HG03108 (cell line): ENCODE data around the gene PTPRD.

Source experiments
- ATAC-seq: cut with Tn5 transposase; IDR thresholded peaks from one replicate; pipeline ENCODE4 v1.9.1; 2021; ENCODE audit warnings: moderate library complexity; ENCODE audit not compliant: unreplicated experiment

PTPRD gene

DNA sequence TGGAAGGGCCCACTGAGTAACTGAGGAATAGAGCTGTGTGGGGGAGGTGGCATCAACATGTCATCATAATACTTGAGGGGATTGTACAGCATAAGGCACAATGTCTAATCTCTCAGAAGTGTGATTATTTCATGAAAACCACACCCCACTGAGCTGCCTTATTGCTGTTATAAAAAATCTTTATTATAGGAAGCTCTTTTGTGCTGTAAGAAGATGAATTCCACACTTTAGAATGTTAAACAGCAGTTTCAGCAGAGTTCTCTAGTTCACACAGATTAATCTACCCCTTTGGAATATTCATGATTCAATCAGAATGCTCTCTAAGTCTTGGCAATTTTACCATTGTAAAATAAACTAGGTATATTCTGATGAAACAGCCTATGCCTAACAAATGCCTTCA lies 1389.6 kb downstream of the PTPRD start:
- ATAC-seq = no peak

DNA sequence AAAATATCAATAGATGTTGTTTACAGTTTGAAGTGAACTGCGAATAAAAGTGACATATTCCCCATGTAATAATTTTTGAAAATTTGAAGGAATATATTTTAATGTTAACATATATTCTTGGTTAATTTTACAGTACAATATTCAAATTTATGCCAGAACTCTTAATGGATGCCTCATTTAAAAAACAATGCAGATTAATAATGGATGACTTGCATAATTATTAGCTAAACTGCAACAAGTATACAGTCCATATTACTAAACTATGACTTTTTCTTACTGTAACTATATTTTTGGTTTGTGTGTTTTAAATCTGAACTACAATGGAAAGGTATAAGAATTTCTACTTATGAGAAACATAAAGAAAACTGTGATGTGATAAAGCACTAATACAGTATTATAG lies 1390.1 kb downstream of the PTPRD start:
- ATAC-seq = no peak

DNA sequence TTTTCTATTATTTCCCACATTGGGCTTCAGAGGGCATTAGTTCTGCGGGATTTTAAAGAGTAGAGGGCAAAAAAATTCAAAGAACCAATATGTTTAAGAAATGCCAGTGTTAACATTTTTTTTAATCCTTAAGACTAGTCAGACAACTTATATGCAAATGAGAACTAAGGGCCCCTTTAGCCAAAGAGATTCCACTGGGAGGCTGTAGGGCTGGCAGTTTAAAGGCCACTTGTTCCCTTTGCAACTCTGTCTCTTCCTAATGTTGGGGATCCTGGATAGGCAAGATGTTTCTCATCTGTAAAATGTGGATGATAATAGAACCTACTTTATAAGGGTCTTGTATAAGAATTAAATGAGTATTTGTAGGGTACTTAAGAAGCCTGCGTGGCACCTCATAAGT lies 1395.9 kb downstream of the PTPRD start:
- no peak for ATAC-seq

DNA sequence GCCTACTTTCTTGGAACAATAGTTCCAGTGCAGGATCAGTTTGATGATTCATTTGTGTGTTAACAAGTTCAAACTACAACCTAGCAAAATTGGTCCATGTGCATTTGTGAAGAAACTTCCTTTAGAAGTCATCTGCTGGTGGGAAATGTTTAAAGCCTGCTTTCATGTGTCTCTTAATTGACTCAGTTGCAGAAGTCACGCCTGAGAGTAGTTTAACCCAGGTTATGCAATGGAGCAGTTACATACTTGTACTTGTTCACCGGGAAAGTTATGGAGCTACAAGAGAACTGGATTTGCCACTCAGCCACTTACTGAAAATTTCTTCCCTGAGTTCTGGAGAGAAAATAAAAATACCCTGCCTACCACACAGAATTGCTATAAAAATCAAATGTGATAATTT lies 1397.8 kb downstream of the PTPRD start:
- ATAC-seq = no peak

DNA sequence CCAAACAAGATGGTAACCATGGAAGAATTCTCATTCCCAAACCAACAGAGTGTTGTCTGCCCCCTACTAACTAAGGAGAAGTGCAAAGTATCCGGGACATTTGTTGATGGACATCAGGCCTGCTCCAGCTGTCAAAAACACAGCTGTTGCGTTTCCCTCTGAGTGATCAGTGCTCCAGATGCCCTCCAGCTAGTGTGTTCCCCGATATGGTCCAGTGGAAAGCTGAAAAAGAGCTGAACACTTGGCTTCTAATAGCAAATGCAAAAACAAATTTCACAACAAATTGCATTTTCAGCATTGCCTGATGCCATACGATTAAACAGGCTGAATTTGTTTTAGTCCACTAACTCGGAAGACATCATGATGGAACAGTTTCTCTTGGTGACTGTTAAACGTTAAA lies 1398.7 kb downstream of the PTPRD start:
- no peak for ATAC-seq

DNA sequence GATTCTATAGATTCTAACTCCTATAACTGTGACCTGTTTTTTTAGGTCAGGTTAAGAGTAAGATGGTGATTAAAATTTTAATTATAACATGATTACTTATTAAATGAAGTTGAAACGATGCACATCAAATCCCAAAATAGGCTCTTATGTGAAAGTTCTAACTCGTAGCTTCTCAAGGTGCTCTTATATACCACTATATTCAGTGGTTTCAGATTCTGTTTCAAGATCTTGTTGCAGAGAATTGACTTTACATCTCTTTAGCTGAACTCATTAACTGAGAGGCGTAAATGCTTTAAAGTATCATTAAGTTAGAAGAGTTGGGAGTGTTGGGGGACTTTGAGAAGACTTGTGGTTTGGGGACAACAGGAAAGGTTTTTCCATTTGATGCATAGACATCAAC lies 1399.8 kb downstream of the PTPRD start:
- ATAC-seq = no peak

DNA sequence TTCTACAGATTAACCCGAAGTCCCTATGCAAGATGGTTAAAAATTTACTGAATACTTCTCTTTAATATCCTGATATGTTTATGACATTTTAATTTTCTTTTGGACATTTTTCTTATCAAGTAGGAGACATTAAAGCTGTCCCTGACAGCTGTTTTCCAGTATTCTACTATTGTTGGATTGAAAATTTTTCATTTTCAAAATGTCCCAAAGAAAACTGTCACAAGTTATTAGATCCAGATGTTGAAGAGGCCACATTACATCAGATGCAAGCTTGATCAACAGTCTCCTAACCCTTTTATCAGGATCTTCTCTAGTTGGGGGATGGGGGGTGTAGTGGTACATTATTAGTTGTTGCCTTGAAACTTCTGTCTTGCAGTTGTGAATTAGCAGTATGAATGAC lies 1410.5 kb downstream of the PTPRD start:
- ATAC-seq = no peak

DNA sequence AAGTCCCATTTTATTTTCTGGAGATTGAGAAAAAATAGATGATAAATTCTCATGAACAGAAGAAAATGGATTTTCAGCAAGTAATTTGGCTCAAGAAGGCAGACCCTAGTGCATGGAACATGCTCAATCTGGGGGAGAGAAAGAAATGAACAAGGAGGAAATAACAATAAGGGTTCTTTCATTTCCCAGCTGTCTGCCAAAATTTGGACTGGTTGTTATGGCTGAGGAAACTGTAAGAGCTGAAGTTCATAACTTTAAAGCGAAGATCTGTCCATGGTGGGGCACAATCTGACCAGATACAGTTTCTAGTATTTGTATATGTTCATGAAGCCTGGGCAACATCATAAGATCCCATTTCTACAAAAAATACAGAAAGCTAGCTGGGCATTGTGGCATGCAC lies 1426.7 kb downstream of the PTPRD start:
- ATAC-seq = no peak

DNA sequence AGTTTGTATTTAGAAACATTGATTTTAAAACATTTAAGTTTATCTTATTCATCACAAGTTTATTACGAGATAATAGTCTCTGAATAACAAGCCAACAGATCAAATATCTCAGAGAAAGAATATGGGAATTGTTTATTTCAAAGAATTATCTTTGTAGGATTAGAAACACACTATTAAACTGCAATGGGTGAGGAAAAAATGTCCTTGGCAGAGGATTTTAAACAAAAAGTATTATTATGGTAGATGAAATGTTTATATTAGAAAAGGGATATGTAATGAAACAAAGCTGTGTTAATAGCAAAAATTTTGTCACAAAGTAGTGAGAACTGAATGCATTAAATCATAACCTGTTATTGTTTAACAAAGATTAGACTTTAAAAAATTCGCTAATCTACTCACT lies 1430.4 kb downstream of the PTPRD start:
- no peak for ATAC-seq

DNA sequence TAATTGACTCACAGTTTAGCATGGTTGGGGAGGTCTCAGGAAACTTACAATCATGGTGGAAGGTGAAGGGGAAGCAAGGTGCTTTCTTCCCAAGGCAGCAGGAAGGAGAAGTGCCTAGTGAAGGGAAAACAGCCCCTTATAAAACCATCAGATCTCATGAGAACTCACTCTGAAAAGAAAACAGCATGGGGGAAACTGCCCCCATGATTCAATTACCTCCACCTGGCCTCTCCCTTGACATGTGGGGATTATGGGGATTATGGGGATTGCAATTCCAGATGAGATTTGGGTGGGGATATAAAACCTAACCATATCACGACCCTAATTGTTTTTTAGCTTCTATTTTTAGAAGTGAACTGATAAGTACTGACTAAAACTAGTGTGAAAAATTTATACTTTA lies 1435.7 kb downstream of the PTPRD start:
- ATAC-seq = no peak

DNA sequence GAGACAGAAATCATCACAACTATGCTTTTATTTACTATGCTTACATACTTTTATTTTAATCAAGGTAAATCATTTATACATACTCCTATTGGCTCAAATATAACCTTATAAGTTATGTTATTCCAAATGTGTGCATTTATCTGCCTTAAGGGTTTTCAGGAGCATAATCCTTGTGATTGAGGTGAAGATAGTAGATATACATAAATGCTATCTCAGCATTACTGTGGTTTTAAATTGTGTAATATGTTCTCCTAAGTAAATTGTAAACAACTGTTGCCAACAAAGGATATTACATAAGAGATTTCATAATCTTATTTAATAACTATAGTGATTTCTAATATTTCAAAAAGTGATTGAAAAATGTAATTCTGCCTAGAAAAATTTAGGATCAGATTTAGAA lies 1438.4 kb downstream of the PTPRD start:
- ATAC-seq = no peak

DNA sequence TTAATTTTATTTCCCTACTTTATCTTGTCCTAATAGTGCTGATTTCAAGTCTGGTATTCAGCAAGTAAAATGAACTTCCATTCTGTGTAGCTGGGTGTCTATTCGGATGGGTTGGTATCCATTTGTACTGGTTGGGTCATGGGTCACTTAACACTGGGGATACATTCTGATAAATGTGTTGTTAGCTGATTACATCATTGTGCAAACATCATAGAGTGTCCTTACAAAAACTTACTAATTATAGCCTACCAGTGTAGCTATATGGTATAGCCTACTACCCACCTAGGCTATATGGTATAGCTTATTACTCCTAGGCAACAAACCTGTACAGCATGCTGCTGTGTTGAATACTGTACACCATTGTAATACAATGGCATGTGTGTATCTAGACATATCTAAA lies 1439.5 kb downstream of the PTPRD start:
- no peak for ATAC-seq

DNA sequence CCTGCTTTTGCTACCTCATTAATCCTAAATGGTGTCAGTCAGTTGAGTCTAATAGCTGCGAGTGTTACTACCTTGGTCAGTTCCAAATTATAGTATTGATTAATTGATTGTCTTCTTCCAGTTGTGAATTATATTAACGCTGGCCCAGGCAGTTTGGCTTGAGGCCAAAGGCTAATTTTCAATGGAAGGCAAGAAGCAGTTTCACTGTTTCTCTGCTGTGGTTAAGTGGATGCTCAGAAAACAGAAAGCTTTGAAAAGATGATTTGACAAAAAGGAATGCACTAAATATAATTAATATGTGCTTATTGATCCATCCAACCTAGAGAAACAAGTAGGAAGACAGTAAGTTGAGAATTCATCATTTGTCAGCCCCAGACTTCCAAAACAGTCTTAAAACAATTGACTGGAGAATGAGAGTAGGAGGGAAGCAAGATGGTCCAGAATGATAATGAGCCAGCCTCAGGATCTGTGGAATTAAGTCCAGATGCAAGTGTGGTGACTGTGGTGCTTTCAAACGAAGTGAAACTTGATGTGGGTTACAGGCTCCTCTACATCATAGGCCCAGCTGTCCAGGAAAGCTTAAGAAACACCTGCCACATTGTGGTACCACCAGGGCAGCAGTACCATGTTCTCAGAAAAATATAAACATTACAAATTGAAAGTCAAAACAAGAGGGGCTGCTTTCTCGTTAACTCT lies 1442.2 kb downstream of the PTPRD start:
- no peak for ATAC-seq

DNA sequence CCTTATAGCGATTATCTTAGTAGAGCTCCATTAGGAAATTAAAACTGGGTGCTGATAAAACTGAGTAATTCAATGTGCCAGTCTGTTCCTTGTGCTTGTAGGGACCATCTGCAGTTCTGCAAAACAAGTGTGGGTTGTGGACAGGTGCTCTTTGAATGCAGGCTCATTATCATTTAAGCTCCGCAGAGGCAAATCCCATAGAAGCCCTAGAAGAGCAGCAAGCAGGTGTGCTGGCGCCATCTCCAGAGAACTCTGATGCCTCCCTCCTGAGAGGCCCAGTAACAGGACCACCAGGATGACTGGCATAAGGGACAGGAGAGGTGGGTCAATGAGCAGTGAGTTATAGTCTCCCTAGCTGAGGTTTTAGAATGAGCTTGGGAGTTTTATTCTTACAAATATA lies 1470.8 kb downstream of the PTPRD start:
- no peak for ATAC-seq

DNA sequence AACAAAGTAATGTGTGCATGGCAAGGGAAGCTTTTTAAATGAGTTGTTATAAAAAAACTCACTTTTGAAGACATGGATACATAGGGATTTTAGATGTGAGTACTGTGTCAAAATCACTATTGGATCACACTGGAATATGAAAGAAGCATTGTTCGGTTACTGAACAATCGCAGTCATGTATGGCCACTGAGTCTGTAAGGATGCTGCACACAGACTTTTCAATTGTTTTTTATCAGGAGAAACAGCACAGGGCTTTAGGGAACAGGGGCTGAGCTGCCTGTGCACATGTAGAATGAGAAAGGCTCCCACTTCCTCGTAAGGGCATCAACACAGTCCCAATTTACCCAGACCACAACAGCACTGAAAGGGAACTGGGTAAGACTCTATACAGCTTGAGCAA lies 1479.3 kb downstream of the PTPRD start:
- ATAC-seq = no peak

DNA sequence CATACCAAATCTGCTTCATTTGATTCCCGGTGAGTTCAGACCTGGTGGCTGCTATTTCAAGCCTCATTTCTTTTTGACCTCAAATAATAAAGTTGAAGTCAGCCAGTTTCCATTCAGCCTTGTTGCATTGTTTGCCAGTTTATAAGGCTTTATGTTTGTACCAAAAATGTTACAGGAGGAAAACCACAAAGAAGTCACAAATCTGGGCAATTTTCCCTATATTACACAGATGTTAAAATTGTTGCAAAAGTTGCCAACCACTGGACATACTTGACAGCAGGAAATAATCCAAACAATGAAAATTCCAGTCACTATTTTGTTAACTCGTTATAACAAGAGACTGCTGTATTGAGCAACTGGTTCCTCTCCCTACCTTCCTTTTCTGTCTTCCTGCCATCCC lies 1488.2 kb downstream of the PTPRD start:
- ATAC-seq = no peak

DNA sequence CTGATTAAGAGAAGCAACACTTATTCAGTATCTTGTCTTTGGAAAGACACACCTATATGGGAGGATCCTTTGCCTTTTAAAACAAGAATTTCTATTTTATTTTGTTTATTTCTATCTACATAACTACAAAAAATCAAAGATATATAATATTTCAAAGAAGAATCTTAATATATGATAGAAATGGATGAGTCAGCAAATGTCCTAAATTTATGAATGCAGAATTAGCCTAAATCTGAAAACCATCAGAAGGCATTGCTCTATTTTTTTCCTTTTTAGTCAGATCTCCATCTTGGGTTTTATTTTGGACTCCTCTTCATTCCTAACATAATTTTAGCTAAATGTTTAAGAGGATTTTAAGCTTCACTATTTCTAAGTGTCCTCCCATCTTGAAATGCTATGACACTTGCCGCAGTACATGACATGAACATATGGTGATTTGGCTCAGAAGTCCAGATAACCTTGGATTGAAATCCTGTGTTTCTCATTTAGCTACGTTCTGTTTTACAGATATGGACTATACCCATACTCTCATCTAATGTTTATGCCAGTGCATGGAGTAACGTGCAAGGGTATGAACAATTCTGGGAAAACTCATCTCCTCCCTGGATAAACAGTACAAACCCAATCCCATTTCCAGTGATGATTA lies 1490.4 kb downstream of the PTPRD start:
- no peak for ATAC-seq

DNA sequence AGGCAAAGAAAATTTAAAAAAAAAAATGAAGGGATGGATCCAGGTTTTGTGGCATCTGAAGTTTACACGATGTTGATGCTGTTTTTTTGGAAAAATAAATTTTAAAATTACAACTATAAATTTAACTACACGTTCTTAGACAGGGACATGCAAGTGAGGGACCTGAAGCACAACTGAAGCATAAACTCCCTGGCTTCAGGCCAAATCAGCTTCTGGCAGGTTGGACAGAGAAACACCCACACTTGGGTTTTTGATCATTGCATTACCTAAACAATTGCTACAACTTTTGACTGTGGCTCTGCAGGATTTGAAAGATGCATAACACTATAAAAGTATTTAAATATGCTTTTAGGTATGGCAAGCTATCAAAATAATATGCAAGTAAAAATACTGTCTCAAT lies 1494.9 kb downstream of the PTPRD start:
- no peak for ATAC-seq

DNA sequence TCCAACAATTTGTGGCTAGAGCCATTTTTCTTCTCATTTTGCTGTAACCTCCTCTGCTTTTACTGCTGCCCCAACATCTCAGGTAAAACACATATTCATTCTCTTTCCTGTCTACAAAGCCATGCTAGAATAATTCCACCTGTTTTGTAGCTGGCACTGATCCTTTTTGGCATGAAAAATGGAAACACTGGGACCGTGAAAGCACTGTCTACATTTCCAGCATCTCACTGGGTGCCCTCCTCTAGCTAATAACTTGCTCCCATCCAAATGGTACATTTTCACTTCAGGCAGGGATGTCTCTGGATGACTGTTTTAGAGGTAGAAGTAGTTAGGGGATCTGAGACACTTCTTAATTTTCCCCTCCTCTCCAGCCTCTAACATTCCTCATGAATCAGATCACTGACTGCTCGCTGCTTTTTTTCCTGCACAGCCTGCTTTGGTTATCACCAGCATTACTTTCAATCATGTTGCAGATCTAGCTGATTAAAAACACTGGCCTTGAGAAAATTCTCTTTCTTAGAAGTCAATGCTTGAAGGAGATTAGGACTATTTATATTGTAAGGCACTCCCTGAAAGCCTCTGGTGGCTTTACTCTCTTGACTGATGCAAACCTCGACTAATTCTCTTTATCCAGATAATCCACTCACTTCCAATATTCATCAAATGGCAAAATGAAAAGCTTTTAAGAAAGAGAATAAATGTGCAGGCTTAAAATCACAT lies 1500.6 kb downstream of the PTPRD start:
- ATAC-seq = no peak

DNA sequence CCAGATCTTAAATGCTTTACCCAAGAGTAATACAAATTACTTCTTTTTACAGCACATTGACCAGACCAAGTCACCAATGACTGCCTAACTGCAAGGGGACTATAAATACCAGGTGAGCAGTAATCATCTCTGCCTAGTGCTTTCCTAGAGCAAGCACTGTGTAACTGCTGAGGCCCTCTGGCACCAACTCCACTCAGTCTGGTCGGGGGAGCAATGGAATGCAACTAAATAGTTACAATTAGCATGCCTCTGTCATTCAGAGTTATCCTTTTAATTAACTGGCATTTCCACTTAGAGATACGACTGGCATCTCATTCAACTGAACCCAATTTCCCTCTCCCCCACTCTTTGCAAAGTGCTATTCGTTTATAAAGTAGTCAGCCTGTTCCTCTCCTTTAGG lies 1504.2 kb downstream of the PTPRD start:
- no peak for ATAC-seq

DNA sequence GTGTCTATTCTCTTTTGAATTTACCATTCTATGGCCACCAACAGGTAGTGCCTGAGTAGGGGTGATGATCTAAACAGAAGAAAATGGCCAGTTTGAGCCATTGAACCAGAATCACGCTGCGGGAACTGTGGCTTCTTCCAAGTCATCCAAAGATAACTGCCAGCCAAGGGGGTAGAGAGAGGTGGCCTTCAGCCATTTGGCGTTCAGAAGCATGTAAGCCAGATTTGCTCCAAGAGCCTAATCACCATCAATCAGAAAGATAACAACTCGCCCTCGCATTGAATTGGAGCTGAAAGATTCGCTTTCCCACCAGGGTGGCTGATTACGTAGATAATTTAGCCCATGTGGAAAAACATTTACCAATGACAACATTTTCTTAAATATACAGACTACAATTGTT lies 1510.5 kb downstream of the PTPRD start:
- ATAC-seq = no peak

DNA sequence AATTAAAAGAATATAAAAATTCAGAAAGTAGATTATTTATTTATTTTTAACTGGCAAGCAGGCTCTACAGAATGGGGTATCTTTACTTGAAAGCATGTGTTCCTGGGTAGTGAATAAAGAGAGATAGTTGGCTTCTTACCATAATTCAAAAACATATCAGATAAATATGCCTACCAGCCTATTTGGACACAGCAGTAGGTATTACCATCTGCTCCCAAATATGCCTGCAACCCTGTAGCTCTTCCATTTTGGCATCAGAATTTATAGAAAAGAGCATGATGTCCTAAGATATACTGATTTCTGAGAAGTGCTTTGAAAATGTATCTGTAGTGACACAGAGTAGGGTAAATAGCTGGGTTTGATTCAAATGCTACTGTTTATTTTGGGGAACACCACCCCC lies 1512.7 kb downstream of the PTPRD start:
- ATAC-seq = no peak
